ENCODE data around the gene MANSC1. TPM values are rescaled to one million over a fixed set of nuclear protein-coding genes. Genes with fewer than 3 reads are reported as not detected.
A peak's percentile ranks its signal among the peaks of the same experiment; 100 is the strongest.
"Not testable (repeated sequence)": the region's sequence is repeated elsewhere in the genome, so short reads cannot be mapped to it uniquely, and the experiment has no call there.

MANSC1 gene
- total RNA-seq, 4 donors from 2014 or later, result 6.6 to 25.3 (median 19.4) TPM

DNA sequence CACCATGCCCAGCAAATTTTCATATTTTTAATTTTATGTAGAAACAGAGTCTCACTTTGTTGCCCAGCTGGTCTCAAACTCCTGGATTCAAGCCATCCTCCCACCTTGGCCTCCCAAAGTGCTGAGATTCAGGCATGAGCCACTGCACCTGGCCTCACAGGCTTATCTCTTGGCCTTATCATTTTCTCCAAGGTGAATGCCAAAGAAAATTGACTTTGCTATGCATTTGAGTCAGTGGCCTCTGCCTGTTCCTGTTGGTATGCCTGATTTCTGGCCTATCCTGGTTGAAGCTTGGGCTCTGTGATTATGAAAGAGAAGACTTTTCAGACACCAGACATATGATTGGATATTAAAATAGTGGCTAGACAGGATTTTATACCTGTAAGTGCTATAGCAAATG lies 34.2 kb downstream of the MANSC1 start:
- H3K27ac ChIP-seq, result no peak overlapping the region
- H3K27me3 ChIP-seq, result no peaks in the 10 kb centered on the region
- no peaks in the 10 kb centered on the region for H3K36me3 ChIP-seq
- no peaks in the 10 kb centered on the region for H3K9me3 ChIP-seq
- no peak overlapping the region for H3K4me3 ChIP-seq
- peaks cover 4 to 35% (median 21%) of the 10 kb centered on the region in 4 donors for H3K4me1 ChIP-seq
- no peak for DNase-seq
- intact Hi-C loops (cut with DNase I; ENCODE audit: low total_unique reads) (no loop called here), in situ Hi-C loops (cut with MboI; ENCODE audit: low pct_ligation_motif_present in 1 of 4, low pct_unique_long_range_greater_than_20kb in 1 of 4, low sequenced_read_pairs in 3 of 4) (no loop called here)
- TF ChIP-seq POLR2A (IDR thresholded peaks at IDR 0.05), result no peak
- TF ChIP-seq, protein P1, sequence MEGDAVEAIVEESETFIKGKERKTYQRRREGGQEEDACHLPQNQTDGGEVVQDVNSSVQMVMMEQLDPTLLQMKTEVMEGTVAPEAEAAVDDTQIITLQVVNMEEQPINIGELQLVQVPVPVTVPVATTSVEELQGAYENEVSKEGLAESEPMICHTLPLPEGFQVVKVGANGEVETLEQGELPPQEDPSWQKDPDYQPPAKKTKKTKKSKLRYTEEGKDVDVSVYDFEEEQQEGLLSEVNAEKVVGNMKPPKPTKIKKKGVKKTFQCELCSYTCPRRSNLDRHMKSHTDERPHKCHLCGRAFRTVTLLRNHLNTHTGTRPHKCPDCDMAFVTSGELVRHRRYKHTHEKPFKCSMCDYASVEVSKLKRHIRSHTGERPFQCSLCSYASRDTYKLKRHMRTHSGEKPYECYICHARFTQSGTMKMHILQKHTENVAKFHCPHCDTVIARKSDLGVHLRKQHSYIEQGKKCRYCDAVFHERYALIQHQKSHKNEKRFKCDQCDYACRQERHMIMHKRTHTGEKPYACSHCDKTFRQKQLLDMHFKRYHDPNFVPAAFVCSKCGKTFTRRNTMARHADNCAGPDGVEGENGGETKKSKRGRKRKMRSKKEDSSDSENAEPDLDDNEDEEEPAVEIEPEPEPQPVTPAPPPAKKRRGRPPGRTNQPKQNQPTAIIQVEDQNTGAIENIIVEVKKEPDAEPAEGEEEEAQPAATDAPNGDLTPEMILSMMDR (IDR thresholded peaks at IDR 0.05), result no peak
- no peak for TF ChIP-seq POLR2AphosphoS5 (IDR thresholded peaks at IDR 0.05)
- no peak for TF ChIP-seq EP300 (IDR thresholded peaks at IDR 0.05; ENCODE audit: low read depth)

DNA sequence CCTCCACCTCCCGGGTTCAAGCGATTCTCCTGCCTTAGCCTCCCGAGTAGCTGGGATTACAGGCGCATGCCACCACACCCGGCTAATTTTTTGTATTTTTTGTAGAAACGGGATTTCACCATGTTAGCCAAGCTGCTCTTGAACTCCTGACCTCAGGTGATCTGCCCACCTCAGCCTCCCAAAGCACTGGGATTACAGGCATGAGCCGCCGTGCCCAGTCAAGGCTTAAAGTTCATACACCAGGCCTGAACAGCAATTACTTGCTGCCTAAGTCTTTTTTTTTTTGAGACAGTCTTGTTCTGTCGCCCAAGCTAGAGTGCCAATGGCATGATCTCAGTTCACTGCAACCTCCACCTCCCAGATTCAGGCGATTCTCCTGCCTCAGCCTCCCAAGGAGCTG lies 39.3 kb downstream of the MANSC1 start:
- 72 to 76% methylated on average over 9 to 10 of the region's 10 CpGs for WGBS, 2 donors (ENCODE audit: low coverage in 1 of 2)
- H3K4me1 ChIP-seq, result peaks cover 0 to 26% (median 13%) of the 10 kb centered on the region in 4 donors
- H3K9me3 ChIP-seq; DNase-seq; H3K4me3 ChIP-seq; H3K27me3 ChIP-seq; in situ Hi-C loops (cut with MboI; ENCODE audit: low pct_ligation_motif_present in 1 of 4, low pct_unique_long_range_greater_than_20kb in 1 of 4, low sequenced_read_pairs in 3 of 4); intact Hi-C loops (cut with DNase I; ENCODE audit: low total_unique reads); H3K36me3 ChIP-seq: not testable (repeated sequence)
- peak overlapping the region; percentile 41 to 67 (median 62) for H3K27ac ChIP-seq

DNA sequence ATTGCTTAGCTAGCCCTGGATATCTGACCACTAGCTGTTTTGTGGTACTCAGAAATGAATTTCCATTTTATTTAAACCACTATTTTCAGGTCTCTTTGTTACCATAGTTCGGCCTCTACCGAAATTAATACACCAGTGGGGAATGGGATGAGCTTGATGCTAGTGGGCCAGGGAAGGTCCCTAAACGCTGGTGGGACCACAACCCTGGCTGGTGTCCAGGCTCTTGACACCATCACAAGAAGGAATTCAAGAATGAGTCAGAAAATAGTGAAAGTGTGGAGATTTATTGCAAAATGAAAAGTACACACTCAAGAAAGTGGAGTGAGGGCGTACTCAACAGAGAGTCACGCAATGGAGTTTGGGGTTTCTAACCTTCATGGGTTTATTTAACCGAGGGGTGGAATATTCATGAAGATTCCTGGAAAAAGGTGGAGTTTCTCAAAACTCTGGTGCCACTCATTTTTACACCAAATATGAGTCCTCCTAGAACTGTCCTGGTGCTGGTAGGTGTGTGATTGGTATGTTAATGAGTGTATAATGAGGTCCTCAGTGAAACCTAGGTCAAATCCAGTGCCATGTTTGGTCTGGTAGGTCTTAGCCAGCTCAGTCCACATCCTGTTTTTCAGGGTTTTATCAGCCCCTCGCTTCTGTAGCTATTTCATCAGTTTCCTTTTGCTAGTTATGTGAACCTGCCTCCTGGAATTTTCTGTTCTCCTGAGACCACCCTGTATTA lies 44.3 kb downstream of the MANSC1 start:
- Histone ChIP-seq H3K27me3 (no peaks in the 10 kb centered on the region), H3K36me3 (no peaks in the 10 kb centered on the region), H3K4me3 (no peak overlapping the region), H3K27ac (no peak overlapping the region), H3K9me3 (no peaks in the 10 kb centered on the region), H3K4me1 (peaks cover 0 to 12% (median 9%) of the 10 kb centered on the region in 4 donors)
- no peak for DNase-seq
- in situ Hi-C loops (cut with MboI; ENCODE audit: low pct_ligation_motif_present in 1 of 4, low pct_unique_long_range_greater_than_20kb in 1 of 4, low sequenced_read_pairs in 3 of 4), result no loop called here
- intact Hi-C loops (cut with DNase I; ENCODE audit: low total_unique reads), result no loop called here
- TF ChIP-seq POLR2A (IDR thresholded peaks at IDR 0.05) (no peak), EP300 (IDR thresholded peaks at IDR 0.05; ENCODE audit: low read depth) (no peak), POLR2AphosphoS5 (IDR thresholded peaks at IDR 0.05) (no peak)
- TF ChIP-seq, protein P1 (IDR thresholded peaks at IDR 0.05), result no peak
- 82 to 85% methylated on average over 6 to 7 of the region's 7 CpGs for WGBS, 2 donors (ENCODE audit: low coverage in 1 of 2)

DNA sequence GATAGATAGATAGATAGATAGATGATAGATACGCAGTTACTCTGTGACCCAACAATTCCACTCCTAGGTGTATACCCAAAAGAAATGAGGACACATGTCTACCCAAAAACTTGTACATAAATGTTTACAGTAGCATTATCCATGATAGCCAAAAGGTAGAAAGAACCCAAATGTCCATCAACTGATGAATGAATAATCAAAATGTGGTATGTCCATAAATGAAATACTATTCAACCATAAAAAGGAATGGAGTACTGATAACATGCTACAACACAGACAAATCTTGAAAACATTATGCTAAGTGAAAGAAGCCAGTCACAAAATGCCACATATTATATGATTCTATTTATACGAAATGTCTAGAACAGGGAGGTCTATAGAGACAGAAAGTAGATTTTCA lies 47.1 kb downstream of the MANSC1 start:
- no peak for DNase-seq
- H3K4me3 ChIP-seq, result no peak overlapping the region
- 95 to 100% methylated on average over 2 of the region's 2 CpGs for WGBS, 2 donors (ENCODE audit: low coverage in 1 of 2)
- H3K27ac ChIP-seq, result no peak overlapping the region
- H3K36me3 ChIP-seq, result no peaks in the 10 kb centered on the region
- H3K9me3 ChIP-seq, result no peaks in the 10 kb centered on the region
- H3K4me1 ChIP-seq, result no peaks in the 10 kb centered on the region
- no peak for TF ChIP-seq POLR2AphosphoS5 (IDR thresholded peaks at IDR 0.05)
- TF ChIP-seq POLR2A (IDR thresholded peaks at IDR 0.05), result no peak
- TF ChIP-seq, protein P1 (IDR thresholded peaks at IDR 0.05), result no peak
- TF ChIP-seq EP300 (IDR thresholded peaks at IDR 0.05; ENCODE audit: low read depth), result no peak
- in situ Hi-C loops (cut with MboI; ENCODE audit: low pct_ligation_motif_present in 1 of 4, low pct_unique_long_range_greater_than_20kb in 1 of 4, low sequenced_read_pairs in 3 of 4), result no loop called here
- intact Hi-C loops (cut with DNase I; ENCODE audit: low total_unique reads), result no loop called here
- no peaks in the 10 kb centered on the region for H3K27me3 ChIP-seq

DNA sequence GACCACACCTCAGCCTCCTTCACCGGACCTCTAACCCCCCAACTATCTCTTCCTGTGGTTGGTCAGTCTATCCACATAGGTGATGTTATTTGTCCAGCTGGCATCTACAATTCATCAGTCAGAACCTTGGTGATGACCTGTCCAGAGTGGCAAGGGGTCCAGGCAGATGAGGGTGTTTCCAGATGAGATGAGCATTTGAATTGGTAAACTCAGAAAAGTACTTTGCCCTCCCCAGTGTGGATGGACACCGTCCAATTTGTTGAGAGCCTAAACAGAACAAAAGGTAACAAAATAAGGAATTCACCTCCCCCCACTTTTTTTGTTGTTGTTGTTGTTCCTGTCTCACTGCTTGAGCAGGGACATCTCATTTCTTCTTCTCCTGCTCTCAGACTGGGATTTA lies 48.9 kb downstream of the MANSC1 start:
- Histone ChIP-seq H3K9me3 (no peaks in the 10 kb centered on the region), H3K4me3 (no peak overlapping the region), H3K4me1 (no peaks in the 10 kb centered on the region), H3K27me3 (no peaks in the 10 kb centered on the region), H3K36me3 (no peaks in the 10 kb centered on the region), H3K27ac (no peak overlapping the region)
- intact Hi-C loops (cut with DNase I; ENCODE audit: low total_unique reads) (no loop called here), in situ Hi-C loops (cut with MboI; ENCODE audit: low pct_ligation_motif_present in 1 of 4, low pct_unique_long_range_greater_than_20kb in 1 of 4, low sequenced_read_pairs in 3 of 4) (no loop called here)
- DNase-seq, result no peak
- 67 to 77% methylated on average over 1 to 2 of the region's 2 CpGs for WGBS, 2 donors (ENCODE audit: low coverage in 1 of 2)
- TF ChIP-seq POLR2A (IDR thresholded peaks at IDR 0.05) (no peak), POLR2AphosphoS5 (IDR thresholded peaks at IDR 0.05) (no peak), EP300 (IDR thresholded peaks at IDR 0.05; ENCODE audit: low read depth) (no peak)
- TF ChIP-seq, protein P1 (IDR thresholded peaks at IDR 0.05), result no peak
